Activated CD4-positive, CD25-positive, alpha-beta regulatory T cell (primary cell): Measurements from ENCODE around the gene CDKN2A.

Source experiments
- DNase-seq, 4 experiments: peaks; one replicate each; lab custom pipeline; 2025; lab: John Stamatoyannopoulos, UW

CDKN2A gene

GRCh38 chr9:21941337-21941995, 52.7 kb downstream of the CDKN2A start:
- no peak for DNase-seq

DNA sequence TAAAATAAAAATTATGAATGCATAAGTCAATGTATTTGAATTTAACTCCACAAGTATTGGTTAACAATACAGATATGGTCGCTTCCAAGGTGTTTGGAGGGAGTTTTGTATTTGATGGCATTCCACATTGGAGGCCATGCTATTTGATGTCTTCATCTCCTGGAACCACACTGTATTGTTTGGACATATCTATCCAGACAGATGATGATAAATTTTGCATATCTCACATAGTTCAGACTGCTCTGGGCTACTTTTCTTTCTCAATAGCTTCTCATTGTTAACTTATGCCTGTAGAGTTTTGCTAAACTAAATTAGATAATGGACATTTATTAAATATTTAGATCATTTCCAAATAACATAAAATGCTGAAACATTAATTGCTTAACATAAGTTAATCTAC, 58.0 kb downstream of the CDKN2A start:
- DNase-seq, result no peak

DNA sequence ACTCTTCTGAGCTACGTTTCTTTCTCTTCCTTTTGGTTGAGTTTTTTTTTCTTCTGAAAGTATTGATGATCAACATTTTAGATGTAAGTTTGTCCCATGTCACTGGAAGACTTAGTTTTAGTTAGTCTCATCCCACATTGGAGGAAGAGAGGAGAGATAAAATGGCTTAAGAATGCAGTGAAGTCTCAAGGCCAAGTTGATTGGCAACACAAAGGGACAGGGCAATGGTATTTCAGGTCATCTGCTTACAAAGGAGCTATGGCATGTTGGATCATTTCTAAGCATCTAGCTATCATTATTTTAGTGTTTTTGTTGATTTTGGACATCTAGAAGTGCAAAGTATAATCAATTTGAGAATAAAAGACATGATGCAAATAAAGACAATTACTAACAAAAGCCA, 58.6 kb downstream of the CDKN2A start:
- no peak for DNase-seq

DNA sequence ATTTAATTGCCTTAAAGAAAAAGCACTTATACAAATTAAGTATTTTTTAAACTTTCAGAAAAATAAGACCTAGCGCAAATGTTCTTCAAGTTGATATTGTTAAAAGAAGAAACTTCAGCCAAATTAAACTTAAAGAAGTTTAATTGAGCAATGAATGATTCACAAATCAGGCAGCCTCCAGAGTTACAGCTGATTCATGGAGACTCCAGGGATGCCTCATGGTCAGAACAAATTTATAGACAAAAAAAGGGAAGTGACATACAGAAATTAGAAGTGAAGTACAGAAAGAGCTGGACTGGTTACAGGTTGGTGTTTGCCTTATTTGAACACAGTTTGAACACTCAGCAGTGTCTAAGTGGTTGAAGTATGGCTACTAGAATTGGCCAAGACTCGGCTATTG, 60.3 kb downstream of the CDKN2A start:
- DNase-seq, result no peak

- no peak for DNase-seq
These were observed 60.9 kb downstream of the CDKN2A start for GRCh38 chr9:21933281-21933680.

- DNase-seq, result no peak
These were observed 62.8 kb downstream of the CDKN2A start for GRCh38 chr9:21931428-21931827.

DNA sequence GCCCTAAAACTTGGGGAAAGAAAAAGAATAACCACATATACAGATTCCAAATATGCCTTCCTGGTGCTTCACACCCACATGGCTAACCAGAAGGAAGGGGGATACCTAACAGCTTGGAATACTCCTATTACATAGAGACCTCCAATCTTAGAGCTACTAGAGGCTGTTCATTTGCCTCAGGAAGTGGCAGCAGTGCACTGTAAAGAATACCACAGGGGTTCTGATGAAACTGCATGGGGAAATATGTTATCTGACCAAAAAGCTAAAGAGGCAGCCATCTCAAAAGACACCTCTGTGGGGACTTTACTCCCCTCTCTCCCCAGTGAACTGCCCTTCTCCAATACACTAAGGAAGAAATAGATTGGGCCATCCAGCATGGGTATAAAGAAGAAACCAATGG, 66.4 kb downstream of the CDKN2A start:
- DNase-seq, result no peak

DNA sequence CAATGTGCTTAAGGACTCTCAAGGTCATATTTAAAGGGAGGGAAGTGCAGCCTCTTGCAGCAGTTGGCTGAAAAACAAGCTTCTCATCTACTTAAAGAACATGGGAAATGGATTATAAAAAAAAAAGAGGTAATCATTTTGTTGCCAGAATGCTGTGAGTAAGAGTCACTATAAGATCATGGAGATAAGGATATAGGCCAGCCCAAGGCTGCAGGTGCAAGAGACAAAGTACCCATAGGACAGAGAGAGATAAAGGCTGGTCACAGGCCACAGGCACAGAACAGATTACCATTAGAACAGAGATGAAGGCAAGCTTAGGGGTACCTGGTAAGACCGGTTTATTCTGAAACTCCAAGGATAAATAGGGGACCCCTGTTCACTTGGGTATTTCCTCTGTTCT, 70.5 kb downstream of the CDKN2A start:
- DNase-seq, result no peak

DNA sequence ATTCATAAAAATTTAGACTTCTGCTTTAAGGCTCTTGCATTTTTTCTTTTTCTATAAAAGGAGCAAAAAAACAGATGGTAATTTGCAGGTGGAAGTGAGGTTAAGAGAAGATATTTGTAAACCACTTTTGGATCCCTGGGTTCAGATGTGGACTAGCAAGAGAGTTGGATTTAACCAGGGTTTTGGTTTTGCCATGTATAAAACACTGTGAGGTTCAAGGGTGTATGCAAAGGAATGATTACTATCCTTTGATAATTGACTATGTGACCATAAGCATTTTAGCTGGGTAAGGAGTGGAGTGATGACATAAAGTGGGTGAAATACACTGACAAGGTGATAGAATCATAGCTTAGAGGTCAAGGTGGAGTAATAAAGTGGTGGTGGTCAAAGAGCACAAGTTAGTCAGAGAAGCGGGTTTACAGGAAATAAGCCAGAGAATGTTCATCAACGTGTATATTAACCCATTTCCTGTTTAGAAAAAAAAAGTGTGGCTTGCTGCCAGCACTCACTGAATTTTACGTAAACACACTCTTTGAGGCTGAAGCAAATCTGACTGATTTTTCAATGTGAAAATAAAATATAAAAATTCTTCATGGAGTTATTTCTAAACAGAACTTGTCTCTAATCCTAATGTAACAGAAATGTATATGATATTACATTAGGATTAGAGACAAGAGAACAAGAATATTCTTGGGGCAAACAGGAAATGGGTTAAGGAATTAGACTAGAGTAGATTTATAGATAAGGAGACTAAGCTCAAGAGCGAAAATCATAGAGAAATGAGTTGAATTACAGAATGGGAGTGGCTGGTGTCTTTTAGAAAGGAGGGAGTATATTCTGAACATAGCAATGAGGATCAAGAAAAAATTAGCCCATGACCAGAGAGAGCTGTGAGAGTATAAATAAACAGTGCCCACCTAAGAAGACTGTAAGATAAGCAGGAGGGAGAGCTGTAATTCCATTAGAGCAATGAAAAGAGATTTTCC, 74.5 kb downstream of the CDKN2A start:
- DNase-seq, result peak in 1 of 4 experiments; percentile 7
